IPS-NIHi7 (cell line): Measurements from ENCODE around the gene CDC6.

Source experiments
- DNase-seq: peaks from one replicate; pipeline ENCODE4 v3.0.0; 2012; ENCODE audit warnings: mixed read lengths; ENCODE audit errors: extremely low spot score

The CDC6 gene, protein sequence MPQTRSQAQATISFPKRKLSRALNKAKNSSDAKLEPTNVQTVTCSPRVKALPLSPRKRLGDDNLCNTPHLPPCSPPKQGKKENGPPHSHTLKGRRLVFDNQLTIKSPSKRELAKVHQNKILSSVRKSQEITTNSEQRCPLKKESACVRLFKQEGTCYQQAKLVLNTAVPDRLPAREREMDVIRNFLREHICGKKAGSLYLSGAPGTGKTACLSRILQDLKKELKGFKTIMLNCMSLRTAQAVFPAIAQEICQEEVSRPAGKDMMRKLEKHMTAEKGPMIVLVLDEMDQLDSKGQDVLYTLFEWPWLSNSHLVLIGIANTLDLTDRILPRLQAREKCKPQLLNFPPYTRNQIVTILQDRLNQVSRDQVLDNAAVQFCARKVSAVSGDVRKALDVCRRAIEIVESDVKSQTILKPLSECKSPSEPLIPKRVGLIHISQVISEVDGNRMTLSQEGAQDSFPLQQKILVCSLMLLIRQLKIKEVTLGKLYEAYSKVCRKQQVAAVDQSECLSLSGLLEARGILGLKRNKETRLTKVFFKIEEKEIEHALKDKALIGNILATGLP

DNA sequence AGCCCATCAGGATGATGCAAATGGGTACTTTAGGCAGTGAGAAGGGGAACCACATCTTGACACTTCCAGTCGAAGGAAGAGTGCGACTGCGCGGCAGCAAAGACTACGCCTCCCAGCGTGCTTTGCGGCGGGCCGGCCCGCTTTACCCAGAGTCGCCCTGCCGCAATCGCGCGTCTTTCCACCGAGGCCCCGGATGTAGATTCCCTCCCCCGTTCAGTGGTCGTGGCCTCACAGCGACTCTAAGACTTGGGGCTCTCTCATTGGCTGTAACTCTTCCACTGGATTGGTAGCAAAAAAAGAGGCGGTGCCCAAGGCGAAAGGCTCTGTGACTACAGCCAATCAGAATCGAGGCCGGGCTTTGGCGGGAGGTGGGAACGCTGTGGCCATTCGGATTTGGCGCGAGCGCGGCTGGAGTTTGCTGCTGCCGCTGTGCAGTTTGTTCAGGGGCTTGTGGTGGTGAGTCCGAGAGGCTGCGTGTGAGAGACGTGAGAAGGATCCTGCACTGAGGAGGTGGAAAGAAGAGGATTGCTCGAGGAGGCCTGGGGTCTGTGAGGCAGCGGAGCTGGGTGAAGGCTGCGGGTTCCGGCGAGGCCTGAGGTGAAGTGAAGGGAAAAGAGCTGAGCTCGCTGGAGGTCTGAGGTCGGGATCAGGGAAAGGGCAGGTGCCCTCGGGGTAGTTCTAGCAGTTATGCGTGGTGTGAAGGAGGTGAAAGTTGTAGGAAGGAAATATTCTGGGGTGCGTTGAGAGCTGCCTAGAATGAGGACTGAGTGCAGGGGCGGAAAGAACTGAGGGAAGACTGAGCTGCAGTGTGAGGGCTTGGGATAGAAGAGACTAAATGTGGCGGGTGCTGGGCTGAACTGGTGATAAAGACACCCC is at the start of gene CDC6:
Gene CDC6, plus strand, starts transcription at position 386 of the 876 bp plus-strand sequence. CDS start 1,542 bp downstream, outside the sequence.
- peak; percentile 98 for DNase-seq

- DNase-seq: no peak
Observed at GRCh38 chr17:40241252-40241834, 46.3 kb upstream of the CDC6 start.

GRCh38 chr17:40242774-40243173 is 44.9 kb upstream of the CDC6 start:
- DNase-seq: no peak

DNA sequence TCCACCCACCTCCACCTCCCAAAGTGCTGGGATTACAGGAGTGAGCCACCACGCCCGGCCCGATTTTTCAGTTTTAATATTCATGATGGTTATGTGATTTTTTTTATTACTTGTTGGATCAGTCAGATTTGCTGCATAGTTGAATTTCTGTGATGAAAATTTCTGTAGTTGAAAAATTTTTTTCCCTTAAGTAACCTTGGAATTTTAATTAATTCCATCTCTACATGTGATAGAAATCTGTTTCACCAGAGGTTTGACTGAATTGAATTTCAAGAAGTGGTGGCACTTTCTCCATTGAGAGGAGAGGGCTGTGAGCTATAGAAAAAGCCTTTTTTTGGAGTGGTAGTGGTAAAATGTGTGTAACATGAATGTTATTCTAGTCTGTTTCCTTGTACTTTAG is 43.9 kb upstream of the CDC6 start:
- DNase-seq: no peak

- no peak for DNase-seq
Observed at GRCh38 chr17:40244255-40244654, 43.4 kb upstream of the CDC6 start.

GRCh38 chr17:40247926-40248495 is 39.7 kb upstream of the CDC6 start:
- DNase-seq: no peak

DNA sequence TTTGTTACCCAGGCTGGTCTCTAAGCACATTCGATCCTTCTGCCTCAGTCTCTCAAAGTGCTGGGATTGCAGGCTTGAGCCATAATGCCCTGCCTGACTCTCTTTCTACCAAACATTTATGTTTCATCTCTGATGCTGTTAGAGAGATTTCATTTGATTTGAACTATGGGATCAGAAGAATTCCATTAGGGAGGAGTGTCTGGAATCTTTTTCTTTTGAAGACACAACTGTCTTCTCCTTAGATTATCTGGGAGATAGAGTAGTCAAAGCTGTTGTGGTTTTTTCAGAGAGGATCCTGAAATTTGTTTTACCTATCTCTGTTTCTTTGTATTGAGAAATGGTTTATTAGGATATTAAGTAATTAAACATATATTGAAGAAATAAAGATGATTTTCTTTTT is 39.2 kb upstream of the CDC6 start:
- no peak for DNase-seq

- no peak for DNase-seq
Observed at GRCh38 chr17:40251576-40251975, 36.1 kb upstream of the CDC6 start.

DNA sequence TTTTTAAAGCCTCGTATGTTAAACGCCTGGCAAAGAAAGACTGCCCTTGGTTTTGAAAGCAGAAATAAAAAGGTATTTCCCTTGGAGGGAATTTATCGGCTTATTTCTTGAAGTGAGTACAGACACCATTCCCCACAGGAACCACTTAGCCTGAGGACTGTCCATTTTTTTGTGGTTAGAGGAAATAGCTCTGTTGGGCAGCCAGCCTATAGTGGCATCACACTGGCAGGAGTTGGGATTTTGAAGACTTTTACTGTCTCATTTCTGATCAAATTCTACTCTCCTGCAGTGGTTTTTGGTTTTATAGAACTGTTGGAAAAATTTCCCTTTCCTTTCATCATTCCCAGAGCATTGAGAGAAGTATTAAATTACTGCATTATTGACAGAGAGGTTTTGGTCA is 34.1 kb upstream of the CDC6 start:
- DNase-seq: no peak

GRCh38 chr17:40259505-40259904 is 28.2 kb upstream of the CDC6 start:
- no peak for DNase-seq

DNA sequence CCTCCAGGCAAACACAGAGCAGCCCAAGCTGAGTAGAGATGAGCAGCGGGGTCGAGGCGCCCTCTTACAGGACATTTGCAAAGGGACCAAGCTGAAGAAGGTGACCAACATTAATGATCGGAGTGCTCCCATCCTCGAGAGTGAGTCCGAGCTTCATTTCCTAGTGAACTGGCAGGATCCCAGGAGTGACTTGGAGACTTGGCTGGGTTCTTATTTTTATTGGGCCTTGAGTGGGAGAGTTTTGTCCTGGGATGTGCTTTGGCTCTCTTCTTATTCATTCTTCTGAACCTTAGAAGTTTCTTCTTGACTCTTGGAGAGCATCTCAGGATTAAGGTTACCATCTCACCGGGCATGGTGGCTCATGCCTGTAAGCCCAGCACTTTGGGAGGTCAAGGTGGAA is 27.2 kb upstream of the CDC6 start:
- DNase-seq: no peak

GRCh38 chr17:40264458-40265185 is 23.1 kb upstream of the CDC6 start:
- DNase-seq: peak; percentile 19

GRCh38 chr17:40265337-40265736 is 22.3 kb upstream of the CDC6 start:
- DNase-seq: no peak

DNA sequence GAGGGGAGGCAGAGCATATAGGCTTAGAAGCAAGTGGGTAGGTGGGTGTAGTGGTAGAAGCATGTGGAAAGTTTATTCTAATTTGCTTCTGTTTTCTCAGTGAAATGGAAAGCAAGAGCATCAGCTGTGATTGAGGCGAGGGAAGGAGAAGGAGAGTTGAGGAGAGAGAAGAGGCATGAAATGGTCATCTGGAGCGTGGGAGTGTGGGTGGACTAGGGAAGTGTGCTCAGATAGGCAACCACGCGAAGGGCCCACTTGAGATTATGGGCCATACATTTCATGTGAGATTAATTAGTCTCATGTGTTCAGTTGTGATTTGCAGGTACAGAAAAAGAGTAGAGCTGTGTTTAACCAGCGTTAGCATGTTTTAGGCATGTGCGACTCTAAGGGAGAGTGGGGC is 20.8 kb upstream of the CDC6 start:
- DNase-seq: no peak

- no peak for DNase-seq
Observed at GRCh38 chr17:40268141-40268712, 19.5 kb upstream of the CDC6 start.

GRCh38 chr17:40278414-40278813 is 9.3 kb upstream of the CDC6 start:
- no peak for DNase-seq

GRCh38 chr17:40279402-40279801 is 8.3 kb upstream of the CDC6 start:
- DNase-seq: no peak

GRCh38 chr17:40281663-40282062 is 6.0 kb upstream of the CDC6 start:
- peak; percentile 65 for DNase-seq

GRCh38 chr17:40283662-40284061 is 4.0 kb upstream of the CDC6 start:
- no peak for DNase-seq

GRCh38 chr17:40284085-40284713 is 3.5 kb upstream of the CDC6 start:
- DNase-seq: no peak
